Adrenal gland (tissue), 5 donors: ENCODE results near the gene XRCC1.

Experiments
- POLR2A ChIP-seq, 2 donors: fragments of 450-650 bp; IDR thresholded peaks; one replicate each; pipeline ENCODE4 v1.6.1; 2017; ENCODE audit warnings: antibody characterized with exemption in 2 of 2, mild to moderate bottlenecking in 2 of 2, moderate library complexity in 1 of 2
- TF ChIP-seq, protein P1 (sequence below), 6 experiments: fragments of 450-650 bp in 4 of 6; fragments of 200-600 bp in 2 of 6; sonication (generic) in 1 of 6; IDR thresholded peaks; 1 replicate in 5 of 6; 2 replicates in 1 of 6; pipeline versions ENCODE4 v1.5.1 to v1.8.0; 2016 to 2021; ENCODE audit warnings: antibody characterized with exemption in 6 of 6, mild to moderate bottlenecking in 2 of 6, moderate library complexity in 1 of 6
- donor health status: DM: no; HTN: no; CAD: no.

DNA sequence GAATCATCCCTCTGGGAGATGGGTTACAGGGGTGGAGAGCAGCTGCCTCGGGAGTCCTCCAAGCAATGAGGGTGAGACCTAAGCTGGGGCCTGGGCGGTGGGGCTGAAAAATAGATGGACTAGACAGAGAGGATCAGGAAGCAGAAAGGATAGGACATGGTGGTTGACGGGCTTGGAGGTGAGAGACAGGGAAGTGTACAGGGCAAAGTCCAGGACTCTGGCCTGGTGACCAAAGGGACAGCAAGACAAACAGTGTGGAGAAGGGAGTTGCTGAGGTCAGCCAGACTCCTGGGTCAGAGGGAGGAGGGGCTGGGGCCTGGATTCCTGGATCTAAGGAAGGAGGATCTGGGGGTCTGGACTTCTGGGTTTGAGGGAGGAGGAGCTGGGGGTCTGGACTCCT lies 76.3 kb downstream of the XRCC1 start:
- TF ChIP-seq POLR2A (IDR thresholded peaks at IDR 0.05) = no peak
- TF ChIP-seq, protein P1, sequence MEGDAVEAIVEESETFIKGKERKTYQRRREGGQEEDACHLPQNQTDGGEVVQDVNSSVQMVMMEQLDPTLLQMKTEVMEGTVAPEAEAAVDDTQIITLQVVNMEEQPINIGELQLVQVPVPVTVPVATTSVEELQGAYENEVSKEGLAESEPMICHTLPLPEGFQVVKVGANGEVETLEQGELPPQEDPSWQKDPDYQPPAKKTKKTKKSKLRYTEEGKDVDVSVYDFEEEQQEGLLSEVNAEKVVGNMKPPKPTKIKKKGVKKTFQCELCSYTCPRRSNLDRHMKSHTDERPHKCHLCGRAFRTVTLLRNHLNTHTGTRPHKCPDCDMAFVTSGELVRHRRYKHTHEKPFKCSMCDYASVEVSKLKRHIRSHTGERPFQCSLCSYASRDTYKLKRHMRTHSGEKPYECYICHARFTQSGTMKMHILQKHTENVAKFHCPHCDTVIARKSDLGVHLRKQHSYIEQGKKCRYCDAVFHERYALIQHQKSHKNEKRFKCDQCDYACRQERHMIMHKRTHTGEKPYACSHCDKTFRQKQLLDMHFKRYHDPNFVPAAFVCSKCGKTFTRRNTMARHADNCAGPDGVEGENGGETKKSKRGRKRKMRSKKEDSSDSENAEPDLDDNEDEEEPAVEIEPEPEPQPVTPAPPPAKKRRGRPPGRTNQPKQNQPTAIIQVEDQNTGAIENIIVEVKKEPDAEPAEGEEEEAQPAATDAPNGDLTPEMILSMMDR (IDR thresholded peaks at IDR 0.05) = no peak
